ENCODE data around the gene ARHGAP45. TPM values are rescaled to one million over a fixed set of nuclear protein-coding genes. Genes with fewer than 3 reads are reported as not detected.

Gene ARHGAP45
- total and polyA plus RNA-seq, 12 donors: 1.6 to 75.4 (median 30.9) TPM

GRCh38 chr19:1049800-1050199, 17.2 kb upstream of the ARHGAP45 start:
- DNase-seq: no peak
- intact Hi-C loops (cut with DNase I): no loop called here
- Histone ChIP-seq H3K27me3 (no peaks in the 10 kb centered on the region), H3K27ac (no peak overlapping the region), H3K9me3 (replicated peaks in 1 of 3) (no peaks in the 10 kb centered on the region), H3K36me3 (replicated peaks in 1 of 2) (no peaks in the 10 kb centered on the region), H3K4me1 (replicated peaks in 1 of 2) (no peaks in the 10 kb centered on the region), H3K4me3 (no peak overlapping the region)
- TF ChIP-seq POLR2A (IDR thresholded peaks at IDR 0.05): no peak
- TF ChIP-seq, protein P1, sequence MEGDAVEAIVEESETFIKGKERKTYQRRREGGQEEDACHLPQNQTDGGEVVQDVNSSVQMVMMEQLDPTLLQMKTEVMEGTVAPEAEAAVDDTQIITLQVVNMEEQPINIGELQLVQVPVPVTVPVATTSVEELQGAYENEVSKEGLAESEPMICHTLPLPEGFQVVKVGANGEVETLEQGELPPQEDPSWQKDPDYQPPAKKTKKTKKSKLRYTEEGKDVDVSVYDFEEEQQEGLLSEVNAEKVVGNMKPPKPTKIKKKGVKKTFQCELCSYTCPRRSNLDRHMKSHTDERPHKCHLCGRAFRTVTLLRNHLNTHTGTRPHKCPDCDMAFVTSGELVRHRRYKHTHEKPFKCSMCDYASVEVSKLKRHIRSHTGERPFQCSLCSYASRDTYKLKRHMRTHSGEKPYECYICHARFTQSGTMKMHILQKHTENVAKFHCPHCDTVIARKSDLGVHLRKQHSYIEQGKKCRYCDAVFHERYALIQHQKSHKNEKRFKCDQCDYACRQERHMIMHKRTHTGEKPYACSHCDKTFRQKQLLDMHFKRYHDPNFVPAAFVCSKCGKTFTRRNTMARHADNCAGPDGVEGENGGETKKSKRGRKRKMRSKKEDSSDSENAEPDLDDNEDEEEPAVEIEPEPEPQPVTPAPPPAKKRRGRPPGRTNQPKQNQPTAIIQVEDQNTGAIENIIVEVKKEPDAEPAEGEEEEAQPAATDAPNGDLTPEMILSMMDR (IDR thresholded peaks at IDR 0.05): no peak
- WGBS, 4 donors: 65 to 81% (median 73%) methylated on average over 4 to 11 of the region's 11 CpGs

- Histone ChIP-seq H3K4me1 (replicated peaks in 1 of 2) (no peaks in the 10 kb centered on the region), H3K27ac (no peak overlapping the region), H3K36me3 (replicated peaks in 1 of 2) (no peaks in the 10 kb centered on the region), H3K4me3 (no peak overlapping the region), H3K27me3 (no peaks in the 10 kb centered on the region), H3K9me3 (replicated peaks in 1 of 3) (no peaks in the 10 kb centered on the region)
- WGBS, 4 donors: 85 to 92% (median 87%) methylated on average over 18 to 31 of the region's 31 CpGs
- TF ChIP-seq, protein P1 (IDR thresholded peaks at IDR 0.05): no peak
- TF ChIP-seq POLR2A (IDR thresholded peaks at IDR 0.05): no peak
- no peak for DNase-seq
- intact Hi-C loops (cut with DNase I): no loop called here
Measured at GRCh38 chr19:1050989-1051788, 15.8 kb upstream of the ARHGAP45 start.

GRCh38 chr19:1051791-1052190, 15.2 kb upstream of the ARHGAP45 start:
- DNase-seq: no peak

GRCh38 chr19:1052349-1052975, 14.5 kb upstream of the ARHGAP45 start:
- TF ChIP-seq, protein P1 (IDR thresholded peaks at IDR 0.05): no peak
- TF ChIP-seq POLR2A (IDR thresholded peaks at IDR 0.05): no peak
- whole genome bisulfite sequencing, 4 donors: 79 to 94% (median 83%) methylated on average over 2 to 5 of the region's 5 CpGs
- Histone ChIP-seq H3K4me3 (no peak overlapping the region), H3K27ac (no peak overlapping the region), H3K27me3 (no peaks in the 10 kb centered on the region), H3K4me1 (replicated peaks in 1 of 2) (no peaks in the 10 kb centered on the region), H3K36me3 (replicated peaks in 1 of 2) (no peaks in the 10 kb centered on the region), H3K9me3 (replicated peaks in 1 of 3) (peaks cover 0 to 12% (median 0%) of the 10 kb centered on the region in 3 donors)
- intact Hi-C loops (cut with DNase I): no loop called here
- DNase-seq: no peak

More at GRCh38 chr19:1051791-1052190, 15.2 kb upstream of the ARHGAP45 start:
- Histone ChIP-seq H3K27me3 (no peaks in the 10 kb centered on the region), H3K4me3 (no peak overlapping the region), H3K27ac (no peak overlapping the region), H3K4me1 (replicated peaks in 1 of 2) (no peaks in the 10 kb centered on the region), H3K36me3 (replicated peaks in 1 of 2) (no peaks in the 10 kb centered on the region), H3K9me3 (replicated peaks in 1 of 3) (peaks cover 0 to 5% (median 0%) of the 10 kb centered on the region in 3 donors)
- WGBS, 4 donors: 84 to 96% (median 89%) methylated on average over 14 to 17 of the region's 17 CpGs
- TF ChIP-seq, protein P1 (IDR thresholded peaks at IDR 0.05): no peak
- no peak for TF ChIP-seq POLR2A (IDR thresholded peaks at IDR 0.05)
- intact Hi-C loops (cut with DNase I): no loop called here
